Measurements from ENCODE around the gene CAPN10. TPM values are rescaled to one million over a fixed set of nuclear protein-coding genes. Genes with fewer than 3 reads are reported as not detected.
A peak's percentile ranks its signal among the peaks of the same experiment; 100 is the strongest.

Gene CAPN10
- total RNA-seq, 2 experiments from 2014 or later, result 52.3 to 53.1 TPM

DNA sequence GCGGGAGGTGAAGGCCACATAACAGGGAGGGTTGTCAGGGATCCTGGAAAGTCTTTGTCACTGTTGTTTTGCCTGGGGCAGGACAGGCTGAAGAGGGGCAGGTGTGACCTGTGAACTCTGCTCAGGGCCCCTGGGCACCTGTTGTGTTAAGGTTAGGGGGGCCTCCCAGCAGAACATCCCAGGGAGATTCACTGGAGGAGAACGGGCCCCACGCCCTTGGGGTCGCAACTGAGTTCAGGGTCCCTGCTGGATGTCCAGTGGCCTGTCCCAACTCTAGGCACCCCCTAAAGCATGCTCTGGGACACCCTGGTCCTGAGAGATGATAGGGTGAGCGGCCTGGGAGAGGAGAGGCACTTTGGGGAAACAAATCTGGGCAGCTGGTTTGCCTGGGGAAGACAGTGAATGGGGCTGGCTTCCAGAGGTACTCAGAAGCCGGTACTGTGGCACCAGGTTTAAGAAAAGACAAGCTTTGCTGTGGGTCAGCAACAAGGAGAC, 61.7 kb downstream of the CAPN10 start:
- Mint-ChIP-seq H3K27ac (no peak overlapping the region), H3K27me3 (peaks cover 39% of the 10 kb centered on the region), H3K36me3 (ENCODE audit: low read depth) (no peaks in the 10 kb centered on the region), H3K9me3 (no peaks in the 10 kb centered on the region), H3K4me1 (peaks cover 5% of the 10 kb centered on the region), H3K4me3 (no peak overlapping the region)
- ChIA-PET CTCF (no interaction called here), POLR2A (no interaction called here)
- peak; percentile 6 for DNase-seq

Other genes starting within 250 kb of the CAPN10 start
- gene GPC1, start 151.1 kb upstream of the CAPN10 start, total RNA-seq, result 1 to 10 TPM; 5.8 to 7.9 TPM
- 10 to 100 TPM; 28.2 to 31.5 TPM for gene ANKMY1, start 28.7 kb upstream of the CAPN10 start, total RNA-seq
- 1 to 10 TPM; 7.9 to 9.3 TPM for gene DUSP28, start 26.4 kb upstream of the CAPN10 start, total RNA-seq
- 100 to 1,000 TPM; 135 to 144 TPM for gene RNPEPL1, start 18.2 kb upstream of the CAPN10 start, total RNA-seq
- 1 to 10 TPM; 5.2 to 5.7 TPM for gene GPR35, start 38.7 kb downstream of the CAPN10 start, total RNA-seq
- gene AQP12B, start 96.2 kb downstream of the CAPN10 start, total RNA-seq, result not detected
- gene AQP12A, start 105.1 kb downstream of the CAPN10 start, total RNA-seq, result not detected
- under 1 TPM; 0.58 to 0.71 TPM for gene KIF1A, start 233.5 kb downstream of the CAPN10 start, total RNA-seq